DMS 273 treated with DMSO at 0.1 percent for 48 hours (cell line): ENCODE results near the gene ZNF746.
"Not testable (repeated sequence)": the region's sequence is repeated elsewhere in the genome, so short reads cannot be mapped to it uniquely, and the experiment has no call there.

ENCODE experiments used
- DNase-seq: peaks from one replicate; lab custom pipeline; 2025; lab: John Stamatoyannopoulos, UW

ZNF746 gene

GRCh38 chr7:149459540-149460452 is 37.8 kb downstream of the ZNF746 start:
- DNase-seq, result no peak

GRCh38 chr7:149459201-149459539 is 38.4 kb downstream of the ZNF746 start:
- DNase-seq, result no peak

- no peak for DNase-seq
These were observed 39.4 kb downstream of the ZNF746 start for GRCh38 chr7:149458235-149458634.

- no peak for DNase-seq
These were observed 39.8 kb downstream of the ZNF746 start for GRCh38 chr7:149457766-149458165.

- no peak for DNase-seq
These were observed 40.8 kb downstream of the ZNF746 start for GRCh38 chr7:149456506-149457421.

GRCh38 chr7:149455175-149455950 is 42.2 kb downstream of the ZNF746 start:
- no peak for DNase-seq

- DNase-seq, result no peak
These were observed 42.9 kb downstream of the ZNF746 start for GRCh38 chr7:149454750-149455149.

- DNase-seq, result no peak
These were observed 43.6 kb downstream of the ZNF746 start for GRCh38 chr7:149454006-149454405.

- DNase-seq, result no peak
These were observed 46.8 kb downstream of the ZNF746 start for GRCh38 chr7:149450821-149451220.

GRCh38 chr7:149449897-149450296 is 47.7 kb downstream of the ZNF746 start:
- DNase-seq, result no peak

GRCh38 chr7:149448961-149449360 is 48.6 kb downstream of the ZNF746 start:
- no peak for DNase-seq

GRCh38 chr7:149446026-149446425 is 51.6 kb downstream of the ZNF746 start:
- not testable (repeated sequence) for DNase-seq

- no peak for DNase-seq
These were observed 53.3 kb downstream of the ZNF746 start for GRCh38 chr7:149444287-149444686.

GRCh38 chr7:149443523-149443922 is 54.1 kb downstream of the ZNF746 start:
- no peak for DNase-seq

- no peak for DNase-seq
These were observed 54.7 kb downstream of the ZNF746 start for GRCh38 chr7:149442924-149443323.

GRCh38 chr7:149440222-149440621 is 57.4 kb downstream of the ZNF746 start:
- DNase-seq, result no peak

GRCh38 chr7:149436358-149436757 is 61.3 kb downstream of the ZNF746 start:
- no peak for DNase-seq

- no peak for DNase-seq
These were observed 64.5 kb downstream of the ZNF746 start for GRCh38 chr7:149433124-149433523.

- no peak for DNase-seq
These were observed 65.4 kb downstream of the ZNF746 start for GRCh38 chr7:149432121-149432691.

GRCh38 chr7:149431486-149432120 is 66.0 kb downstream of the ZNF746 start:
- no peak for DNase-seq

- no peak for DNase-seq
These were observed 67.4 kb downstream of the ZNF746 start for GRCh38 chr7:149430192-149430591.
